MM.1S (cell line): ENCODE results near the gene TRPV5.

ENCODE experiments used
- DNase-seq: peaks from one replicate; pipeline ENCODE4 v3.0.0-alpha.2; 2015
- H2AFZ ChIP-seq: fragments of 300-600 bp; sonication (generic); 2 replicates; pipeline ENCODE4 v1.6.0; 2016; ENCODE audit warnings: antibody characterized with exemption, low read length
- H3F3A ChIP-seq: fragments of 300-600 bp; sonication (generic); 2 replicates; pipeline ENCODE4 v1.6.1; 2016; ENCODE audit warnings: mild to moderate bottlenecking, antibody characterized with exemption, low read length, moderate library complexity, mixed read lengths; ENCODE audit not compliant: insufficient read depth
- H3K27ac ChIP-seq: fragments of 300-600 bp; sonication (generic); 2 replicates; pipeline ENCODE4 v1.5.1; 2016; ENCODE audit warnings: mild to moderate bottlenecking, low read length
- H3K27me3 ChIP-seq: fragments of 300-600 bp; sonication (generic); replicated peaks from 2 replicates; pipeline ENCODE4 v1.6.0; 2016; ENCODE audit warnings: low read length; ENCODE audit not compliant: insufficient read depth
- H3K36me3 ChIP-seq: fragments of 300-600 bp; sonication (generic); replicated peaks from 2 replicates; pipeline ENCODE4 v1.6.1; 2016; ENCODE audit warnings: mild to moderate bottlenecking, low read length, mixed read lengths; ENCODE audit not compliant: insufficient read depth
- H3K4me1 ChIP-seq: fragments of 300-600 bp; sonication (generic); 2 replicates; pipeline ENCODE4 v1.6.1; 2016; ENCODE audit warnings: low read length, mixed read lengths
- H3K4me2 ChIP-seq: fragments of 300-600 bp; sonication (generic); 2 replicates; pipeline ENCODE4 v1.6.0; 2016; ENCODE audit warnings: low read depth, low read length
- H3K4me3 ChIP-seq: fragments of 300-600 bp; sonication (generic); 2 replicates; pipeline ENCODE4 v1.5.1; 2016; ENCODE audit warnings: low read length, mixed read lengths
- H3K79me2 ChIP-seq: fragments of 300-600 bp; sonication (generic); 2 replicates; pipeline ENCODE4 v1.6.1; 2016; ENCODE audit warnings: mixed run types, low read length, mixed read lengths
- H3K9ac ChIP-seq: fragments of 300-600 bp; sonication (generic); 2 replicates; pipeline ENCODE4 v1.6.1; 2016; ENCODE audit warnings: low read length, mixed read lengths
- H3K9me2 ChIP-seq: fragments of 300-600 bp; sonication (generic); replicated peaks from 2 replicates; pipeline ENCODE4 v1.6.1; 2016; ENCODE audit warnings: mild to moderate bottlenecking, low read length, mixed read lengths; ENCODE audit not compliant: insufficient read depth
- H3K9me3 ChIP-seq: fragments of 300-600 bp; sonication (generic); replicated peaks from 2 replicates; pipeline ENCODE4 v1.6.1; 2016; ENCODE audit warnings: mild to moderate bottlenecking, low read length, mixed read lengths; ENCODE audit not compliant: insufficient read depth
- H4K20me1 ChIP-seq: fragments of 300-600 bp; sonication (generic); 2 replicates; pipeline ENCODE4 v1.6.1; 2016; ENCODE audit warnings: mild to moderate bottlenecking, low read length, moderate library complexity, mixed read lengths; ENCODE audit not compliant: insufficient read depth
- CTCF ChIP-seq: fragments of 300-600 bp; sonication (generic); IDR thresholded peaks from 2 replicates; pipeline ENCODE4 v1.5.1; 2016; ENCODE audit warnings: antibody characterized with exemption, low read length, mixed read lengths
- EZH2 ChIP-seq: fragments of 300-600 bp; sonication (generic); optimal IDR thresholded peaks from 2 replicates; pipeline ENCODE3; 2017; ENCODE audit warnings: low read depth, mild to moderate bottlenecking, antibody characterized with exemption, low read length, mixed read lengths
- EZH2phosphoT487 ChIP-seq: fragments of 300-600 bp; sonication (generic); IDR thresholded peaks from 2 replicates; pipeline ENCODE4 v1.6.1; 2018; ENCODE audit warnings: antibody characterized with exemption, low read length

The TRPV5 gene

GRCh38 chr7:142933092-142933475 is 462 bp downstream of the TRPV5 start:
- Histone ChIP-seq H3K27ac (no peak overlapping the region), H3K4me1 (no peaks in the 10 kb centered on the region), H3K9me3 (no peaks in the 10 kb centered on the region), H3F3A (no peaks in the 10 kb centered on the region), H2AFZ (no peak overlapping the region), H3K9ac (no peak overlapping the region), H3K79me2 (no peaks in the 10 kb centered on the region), H3K9me2 (no peaks in the 10 kb centered on the region), H3K4me2 (no peak overlapping the region), H4K20me1 (no peaks in the 10 kb centered on the region), H3K27me3 (no peaks in the 10 kb centered on the region), H3K36me3 (no peaks in the 10 kb centered on the region), H3K4me3 (no peak overlapping the region)
- no peak for TF ChIP-seq EZH2phosphoT487
- no peak for TF ChIP-seq EZH2
- TF ChIP-seq CTCF, result no peak
- DNase-seq, result no peak

- Histone ChIP-seq H3K9me2 (no peaks in the 10 kb centered on the region), H3K9me3 (no peaks in the 10 kb centered on the region), H2AFZ (no peak overlapping the region), H3K36me3 (no peaks in the 10 kb centered on the region), H3K79me2 (no peaks in the 10 kb centered on the region), H3K27ac (no peak overlapping the region), H3K4me2 (no peak overlapping the region), H4K20me1 (no peaks in the 10 kb centered on the region), H3F3A (no peaks in the 10 kb centered on the region), H3K4me3 (no peak overlapping the region), H3K4me1 (no peaks in the 10 kb centered on the region), H3K9ac (no peak overlapping the region), H3K27me3 (no peaks in the 10 kb centered on the region)
- TF ChIP-seq CTCF, result no peak
- no peak for TF ChIP-seq EZH2phosphoT487
- no peak for TF ChIP-seq EZH2
- no peak for DNase-seq
Measured at GRCh38 chr7:142932386-142933091, 1.0 kb downstream of the TRPV5 start.

GRCh38 chr7:142930126-142930730 is 3.3 kb downstream of the TRPV5 start:
- DNase-seq, result no peak
- Histone ChIP-seq H3K27ac (no peak overlapping the region), H3K9me3 (no peaks in the 10 kb centered on the region), H3K79me2 (no peaks in the 10 kb centered on the region), H3K4me2 (no peak overlapping the region), H3K27me3 (no peaks in the 10 kb centered on the region), H3K9me2 (no peaks in the 10 kb centered on the region), H3F3A (no peaks in the 10 kb centered on the region), H4K20me1 (no peaks in the 10 kb centered on the region), H3K9ac (no peak overlapping the region), H3K4me1 (no peaks in the 10 kb centered on the region), H3K4me3 (no peak overlapping the region), H2AFZ (no peak overlapping the region), H3K36me3 (no peaks in the 10 kb centered on the region)
- TF ChIP-seq EZH2 (no peak), EZH2phosphoT487 (no peak), CTCF (no peak)
